ENCODE results near the gene MTMR3. TPM values are rescaled to one million over a fixed set of nuclear protein-coding genes. Genes with fewer than 3 reads are reported as not detected.
"Not testable (repeated sequence)": the region's sequence is repeated elsewhere in the genome, so short reads cannot be mapped to it uniquely, and the experiment has no call there.

The MTMR3 gene
- total RNA-seq, 1 donor from 2014 or later: 25.7 TPM

DNA sequence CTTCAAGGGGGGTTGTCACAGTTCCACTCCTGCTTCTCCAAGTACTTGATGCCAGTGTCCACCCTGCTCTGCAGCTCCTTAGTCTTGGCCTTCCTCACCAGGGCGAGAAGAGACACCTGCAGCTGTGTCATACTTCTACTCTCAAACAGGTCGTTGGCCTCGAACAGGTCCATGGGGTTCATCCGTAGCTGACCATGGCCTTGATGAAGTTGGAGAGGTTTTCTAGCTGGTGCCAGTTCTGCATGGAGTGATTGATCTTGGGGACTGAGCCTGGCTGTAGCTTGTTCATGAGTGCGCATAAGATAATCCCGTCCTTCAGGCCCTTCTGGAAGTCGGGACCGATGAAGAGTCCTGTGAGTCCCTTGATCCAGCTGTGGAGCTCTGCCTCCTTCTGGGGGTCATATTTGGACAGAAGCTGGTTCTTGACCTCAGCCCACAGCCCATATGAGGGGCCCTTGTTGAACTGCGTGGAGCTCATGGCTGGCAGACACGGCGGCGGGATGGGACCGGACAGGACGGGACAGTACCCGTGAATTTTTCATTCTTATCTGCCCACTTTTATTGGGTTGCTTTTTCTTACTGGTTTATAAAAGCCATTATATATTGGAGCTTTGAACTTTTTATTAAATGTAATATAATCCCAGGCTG lies 163.9 kb downstream of the MTMR3 start:
- DNase-seq (ENCODE audit: low read depth): no peak

- no peak for DNase-seq (ENCODE audit: low read depth)
Measured at GRCh38 chr22:30047364-30047738, 164.4 kb downstream of the MTMR3 start.

GRCh38 chr22:30048681-30049080 lies 165.7 kb downstream of the MTMR3 start:
- no peak for DNase-seq (ENCODE audit: low read depth)

GRCh38 chr22:30054067-30054763 lies 171.2 kb downstream of the MTMR3 start:
- DNase-seq (ENCODE audit: low read depth): no peak

DNA sequence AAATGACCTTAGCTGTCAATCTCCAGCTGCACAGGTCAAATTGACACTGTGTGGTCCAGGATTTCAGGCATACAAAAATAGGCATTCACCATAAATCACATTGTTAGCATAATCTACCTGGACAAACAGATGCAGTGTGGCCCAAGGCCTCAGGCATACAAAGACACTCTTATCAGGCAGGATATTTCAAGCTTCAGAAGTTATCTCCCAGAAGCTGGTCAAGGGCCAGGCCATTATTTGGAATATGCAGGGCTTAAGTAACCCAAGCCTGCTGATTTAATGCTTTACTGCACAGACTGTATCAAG lies 171.7 kb downstream of the MTMR3 start:
- no peak for DNase-seq (ENCODE audit: low read depth)

DNA sequence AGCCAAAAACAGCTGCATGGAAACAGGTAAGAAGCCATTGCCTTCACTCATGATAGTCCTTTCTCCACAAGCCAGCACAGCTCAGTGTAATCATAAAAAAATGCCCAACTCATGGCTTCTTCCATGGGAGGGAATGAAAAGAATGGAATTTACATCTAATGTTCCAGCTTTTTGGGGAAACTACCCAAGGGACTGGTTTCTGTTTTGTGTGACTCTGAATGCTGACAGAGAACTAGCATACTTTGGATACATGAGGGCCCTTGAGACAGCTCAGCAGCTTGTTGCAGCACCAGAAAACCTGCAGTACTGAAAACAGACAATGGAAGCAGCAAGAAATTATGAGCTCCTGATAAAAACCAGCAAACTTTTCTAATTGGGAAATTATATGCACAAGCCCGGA lies 173.0 kb downstream of the MTMR3 start:
- no peak for DNase-seq (ENCODE audit: low read depth)

DNA sequence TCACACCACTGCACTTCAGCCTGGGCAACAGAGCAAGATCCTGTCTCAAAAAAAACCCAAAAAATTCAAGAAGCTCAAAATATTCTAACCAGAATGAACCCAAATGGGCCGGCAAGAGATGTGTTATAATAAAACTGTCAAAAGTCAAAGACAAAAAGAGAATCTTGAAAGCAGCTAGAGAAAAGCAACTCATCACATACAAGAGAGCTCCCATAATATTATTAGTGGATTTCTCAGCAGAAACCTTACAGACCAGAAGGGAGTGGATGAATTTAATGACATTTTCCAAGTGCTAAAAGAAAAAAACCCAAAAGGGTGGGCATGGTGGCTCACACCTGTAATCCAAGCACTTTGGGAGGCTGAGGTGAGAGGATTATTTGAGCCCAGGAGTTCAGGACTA lies 174.4 kb downstream of the MTMR3 start:
- DNase-seq (ENCODE audit: low read depth): no peak

- not testable (repeated sequence) for DNase-seq (ENCODE audit: low read depth)
Measured at GRCh38 chr22:30059346-30060020, 176.5 kb downstream of the MTMR3 start.

GRCh38 chr22:30061094-30061493 lies 178.1 kb downstream of the MTMR3 start:
- not testable (repeated sequence) for DNase-seq (ENCODE audit: low read depth)

- DNase-seq (ENCODE audit: low read depth): no peak
Measured at GRCh38 chr22:30062259-30062658, 179.3 kb downstream of the MTMR3 start.

GRCh38 chr22:30062950-30063349 lies 180.0 kb downstream of the MTMR3 start:
- no peak for DNase-seq (ENCODE audit: low read depth)

DNA sequence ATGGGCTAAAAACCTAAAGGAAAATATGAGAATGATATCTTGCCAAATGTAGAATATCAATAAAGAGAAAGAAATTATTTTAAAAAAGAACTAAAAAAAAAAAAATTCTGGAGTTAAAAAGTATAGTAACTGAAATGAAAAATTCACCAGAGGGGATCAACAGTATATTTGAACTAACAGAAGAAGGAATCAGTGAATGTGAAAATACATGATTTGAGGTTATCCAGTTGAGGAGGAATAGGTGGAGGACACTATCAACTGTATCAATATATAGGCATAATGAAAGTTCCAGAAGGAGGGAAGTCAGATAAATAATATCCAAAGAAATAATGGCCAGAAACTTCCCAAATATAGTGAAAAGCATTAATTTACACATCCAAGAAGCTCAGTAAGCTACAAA lies 181.2 kb downstream of the MTMR3 start:
- DNase-seq (ENCODE audit: low read depth): no peak

GRCh38 chr22:30073743-30074142 lies 190.8 kb downstream of the MTMR3 start:
- no peak for DNase-seq (ENCODE audit: low read depth)

DNA sequence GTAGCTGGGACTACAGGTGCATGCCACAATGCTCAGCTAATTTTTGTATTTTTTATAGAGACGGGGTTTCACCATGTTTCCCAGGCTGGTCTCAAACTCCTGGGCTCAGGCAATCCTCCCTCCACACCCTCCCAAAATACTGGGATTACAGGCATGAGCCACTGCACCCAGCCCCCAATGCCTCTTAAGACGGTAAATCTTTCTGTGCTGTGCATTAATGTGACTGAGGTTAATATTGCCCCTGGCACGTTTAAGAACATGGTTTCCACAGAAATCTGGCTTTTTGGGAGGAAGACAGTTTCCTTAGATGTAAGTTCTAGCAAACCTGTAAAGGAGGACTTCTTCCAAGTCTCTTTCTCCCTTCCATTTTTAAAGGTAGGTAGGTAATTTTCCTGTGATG lies 191.2 kb downstream of the MTMR3 start:
- no peak for DNase-seq (ENCODE audit: low read depth)

GRCh38 chr22:30074994-30075393 lies 192.0 kb downstream of the MTMR3 start:
- no peak for DNase-seq (ENCODE audit: low read depth)

DNA sequence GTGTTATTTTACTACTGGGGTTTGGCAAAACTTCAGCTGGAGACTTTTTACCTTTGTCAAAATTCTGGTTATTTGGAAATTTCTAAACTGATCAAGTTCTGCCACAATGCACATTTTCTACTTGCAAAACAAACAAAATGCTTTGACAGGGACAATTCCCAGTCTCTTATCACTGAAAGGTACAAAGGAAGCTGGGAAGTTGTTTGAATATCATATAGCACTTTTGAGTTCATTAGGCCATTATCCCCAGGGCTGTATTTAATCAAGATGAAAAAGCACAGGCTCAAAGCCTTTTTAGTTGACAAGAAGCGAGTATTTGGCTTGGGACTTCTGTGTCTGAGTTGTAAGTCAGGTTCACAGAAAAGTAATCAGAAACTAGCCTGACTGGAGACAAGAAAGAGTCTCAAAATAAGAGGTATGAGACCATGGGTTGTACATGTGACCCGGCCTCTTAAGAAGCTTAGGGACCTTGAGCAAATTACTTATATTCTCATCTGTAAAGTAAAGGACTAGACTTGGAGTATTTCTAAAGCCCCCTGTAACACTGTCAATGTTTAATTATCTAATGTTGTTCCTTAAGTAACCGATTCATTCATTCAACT lies 194.4 kb downstream of the MTMR3 start:
- DNase-seq (ENCODE audit: low read depth): no peak

DNA sequence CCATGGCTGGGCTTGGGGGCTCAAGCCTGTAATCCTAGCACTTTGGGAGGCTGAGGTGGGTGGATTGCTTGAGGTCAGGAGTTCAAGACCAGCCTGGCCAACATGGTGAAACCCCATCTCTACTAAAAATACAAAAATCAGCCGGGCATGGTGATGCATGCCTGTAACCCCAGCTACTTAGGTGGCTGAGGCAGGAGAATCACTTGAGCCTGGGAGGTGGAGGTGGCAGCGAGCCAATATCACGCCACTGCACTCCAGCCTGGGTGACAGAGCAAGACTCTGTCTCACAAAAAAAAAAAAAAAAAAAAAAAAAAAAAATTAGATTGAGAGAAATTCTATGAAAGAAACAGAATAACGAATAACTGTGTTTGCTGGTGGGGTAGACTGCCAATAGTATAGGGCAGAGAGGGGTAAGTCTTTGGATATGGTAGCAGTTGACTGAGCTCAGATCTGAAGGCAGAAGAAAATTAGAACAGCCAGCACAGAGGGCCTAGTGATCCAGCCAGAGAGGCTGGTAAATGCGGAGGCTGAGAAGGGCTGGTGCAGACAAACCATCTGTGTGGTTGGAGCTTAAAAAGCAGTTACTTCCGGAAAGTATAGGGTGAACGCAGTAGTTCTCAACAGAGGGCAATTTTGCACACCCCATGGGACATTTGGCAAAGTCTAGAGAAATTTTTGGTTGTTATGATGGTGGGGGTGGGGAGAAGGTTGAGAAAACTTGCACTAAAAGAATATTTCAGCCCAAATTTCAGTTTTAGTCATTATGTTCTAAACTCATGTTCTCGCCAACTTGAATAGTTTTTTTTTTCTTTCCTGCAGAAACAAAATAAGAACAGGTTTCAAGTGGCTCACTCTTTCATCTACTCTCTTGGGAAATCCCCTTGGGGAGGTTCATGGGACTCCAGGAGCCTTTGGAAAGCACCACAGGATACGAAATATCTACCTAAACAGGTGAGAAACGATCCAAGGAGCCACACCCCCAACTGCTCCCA lies 195.6 kb downstream of the MTMR3 start:
- no peak for DNase-seq (ENCODE audit: low read depth)

- DNase-seq (ENCODE audit: low read depth): no peak
Measured at GRCh38 chr22:30079952-30080533, 197.1 kb downstream of the MTMR3 start, which contains the start of gene HORMAD2. TSS of gene HORMAD2 (plus strand) at chr22:30080464. CDS start at chr22:30093953, 13,489 bp downstream.
